ENCODE results near the gene LGALS7B.
"Not testable (repeated sequence)": the region's sequence is repeated elsewhere in the genome, so short reads cannot be mapped to it uniquely, and the experiment has no call there.

LGALS7B gene

GRCh38 chr19:38825936-38826335, 36.9 kb downstream of the LGALS7B start:
- not testable (repeated sequence) for DNase-seq

- DNase-seq: no peak
These were observed 38.0 kb downstream of the LGALS7B start for GRCh38 chr19:38826856-38827551.

- not testable (repeated sequence) for DNase-seq
These were observed 40.2 kb downstream of the LGALS7B start for GRCh38 chr19:38829203-38829602.

- DNase-seq: no peak
These were observed 41.2 kb downstream of the LGALS7B start for GRCh38 chr19:38830039-38830733.

- DNase-seq: no peak
These were observed 42.2 kb downstream of the LGALS7B start for GRCh38 chr19:38831142-38831605.

GRCh38 chr19:38833092-38833425, 44.1 kb downstream of the LGALS7B start:
- no peak for DNase-seq

GRCh38 chr19:38834104-38834490, 45.1 kb downstream of the LGALS7B start:
- DNase-seq: no peak

- DNase-seq: no peak
These were observed 45.6 kb downstream of the LGALS7B start for GRCh38 chr19:38834590-38834989.

GRCh38 chr19:38836159-38836982, 47.4 kb downstream of the LGALS7B start:
- DNase-seq: no peak

- no peak for DNase-seq
These were observed 48.1 kb downstream of the LGALS7B start for GRCh38 chr19:38836983-38837626.

GRCh38 chr19:38837656-38838121, 48.7 kb downstream of the LGALS7B start:
- no peak for DNase-seq

- peak; percentile 70 to 75 for DNase-seq
These were observed 49.4 kb downstream of the LGALS7B start for GRCh38 chr19:38838208-38838985.

- no peak for DNase-seq
These were observed 50.2 kb downstream of the LGALS7B start for GRCh38 chr19:38838986-38839761.

GRCh38 chr19:38839816-38840582, 51.0 kb downstream of the LGALS7B start:
- DNase-seq: no peak

GRCh38 chr19:38840583-38840968, 51.6 kb downstream of the LGALS7B start:
- DNase-seq: no peak
